Nephron progenitor cell (in vitro differentiated cells): ENCODE results near the gene IRF5.

Source experiments
- DNase-seq: peaks from one replicate; pipeline ENCODE4 v3.0.0; 2021
- H3K27ac Mint-ChIP-seq: 2 replicates; pipeline ENCODE4 v1.8.0; 2021; ENCODE audit warnings: mild to moderate bottlenecking, moderate library complexity, mixed read lengths
- H3K27me3 Mint-ChIP-seq: 2 replicates; pipeline ENCODE4 v1.8.0; 2021; ENCODE audit warnings: mild to moderate bottlenecking, low read depth, mixed read lengths; ENCODE audit not compliant: poor library complexity
- H3K36me3 Mint-ChIP-seq: 2 replicates; pipeline ENCODE4 v1.8.0; 2021; ENCODE audit warnings: low read depth, mixed read lengths
- H3K4me1 Mint-ChIP-seq: 2 replicates; pipeline ENCODE4 v1.8.0; 2021; ENCODE audit warnings: mixed read lengths
- H3K4me3 Mint-ChIP-seq: 2 replicates; pipeline ENCODE4 v1.8.0; 2021; ENCODE audit warnings: mild to moderate bottlenecking, moderate library complexity, mixed read lengths
- H3K9me3 Mint-ChIP-seq: 2 replicates; pipeline ENCODE4 v1.8.0; 2021; ENCODE audit warnings: mild to moderate bottlenecking, moderate library complexity, mixed read lengths
- TF ChIP-seq, protein P1 (sequence below): fragments of 200-600 bp; sonication (generic); IDR thresholded peaks from 2 replicates; pipeline ENCODE4 v1.5.0; 2021; ENCODE audit warnings: antibody characterized with exemption

Gene IRF5

DNA sequence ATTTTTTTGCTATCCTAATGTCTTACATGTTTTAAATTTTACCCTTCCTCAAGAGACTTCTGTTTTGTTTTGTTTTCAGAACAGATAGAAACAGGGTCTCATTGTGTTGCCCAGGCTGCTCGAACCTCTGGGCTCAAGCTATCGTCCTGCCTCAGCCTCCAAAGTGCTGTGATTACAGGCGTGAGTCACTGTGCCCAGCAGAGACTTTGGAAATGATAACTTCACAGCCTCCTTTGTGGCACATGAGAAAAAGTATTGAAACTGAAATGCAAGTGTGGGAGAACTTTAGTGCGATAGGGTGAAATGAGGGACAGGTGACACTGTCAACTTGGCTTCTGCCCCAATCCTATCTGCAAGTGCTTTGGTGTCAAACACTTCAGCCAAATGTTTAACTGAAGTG is 21.6 kb downstream of the IRF5 start:
- DNase-seq = no peak
- no peak overlapping the region for H3K27ac Mint-ChIP-seq
- H3K9me3 Mint-ChIP-seq = no peaks in the 10 kb centered on the region
- H3K4me1 Mint-ChIP-seq = peaks cover 10% of the 10 kb centered on the region
- H3K4me3 Mint-ChIP-seq = no peak overlapping the region
- TF ChIP-seq, protein P1, sequence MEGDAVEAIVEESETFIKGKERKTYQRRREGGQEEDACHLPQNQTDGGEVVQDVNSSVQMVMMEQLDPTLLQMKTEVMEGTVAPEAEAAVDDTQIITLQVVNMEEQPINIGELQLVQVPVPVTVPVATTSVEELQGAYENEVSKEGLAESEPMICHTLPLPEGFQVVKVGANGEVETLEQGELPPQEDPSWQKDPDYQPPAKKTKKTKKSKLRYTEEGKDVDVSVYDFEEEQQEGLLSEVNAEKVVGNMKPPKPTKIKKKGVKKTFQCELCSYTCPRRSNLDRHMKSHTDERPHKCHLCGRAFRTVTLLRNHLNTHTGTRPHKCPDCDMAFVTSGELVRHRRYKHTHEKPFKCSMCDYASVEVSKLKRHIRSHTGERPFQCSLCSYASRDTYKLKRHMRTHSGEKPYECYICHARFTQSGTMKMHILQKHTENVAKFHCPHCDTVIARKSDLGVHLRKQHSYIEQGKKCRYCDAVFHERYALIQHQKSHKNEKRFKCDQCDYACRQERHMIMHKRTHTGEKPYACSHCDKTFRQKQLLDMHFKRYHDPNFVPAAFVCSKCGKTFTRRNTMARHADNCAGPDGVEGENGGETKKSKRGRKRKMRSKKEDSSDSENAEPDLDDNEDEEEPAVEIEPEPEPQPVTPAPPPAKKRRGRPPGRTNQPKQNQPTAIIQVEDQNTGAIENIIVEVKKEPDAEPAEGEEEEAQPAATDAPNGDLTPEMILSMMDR = no peak
- H3K27me3 Mint-ChIP-seq = no peaks in the 10 kb centered on the region
- H3K36me3 Mint-ChIP-seq = peaks cover 84% of the 10 kb centered on the region

DNA sequence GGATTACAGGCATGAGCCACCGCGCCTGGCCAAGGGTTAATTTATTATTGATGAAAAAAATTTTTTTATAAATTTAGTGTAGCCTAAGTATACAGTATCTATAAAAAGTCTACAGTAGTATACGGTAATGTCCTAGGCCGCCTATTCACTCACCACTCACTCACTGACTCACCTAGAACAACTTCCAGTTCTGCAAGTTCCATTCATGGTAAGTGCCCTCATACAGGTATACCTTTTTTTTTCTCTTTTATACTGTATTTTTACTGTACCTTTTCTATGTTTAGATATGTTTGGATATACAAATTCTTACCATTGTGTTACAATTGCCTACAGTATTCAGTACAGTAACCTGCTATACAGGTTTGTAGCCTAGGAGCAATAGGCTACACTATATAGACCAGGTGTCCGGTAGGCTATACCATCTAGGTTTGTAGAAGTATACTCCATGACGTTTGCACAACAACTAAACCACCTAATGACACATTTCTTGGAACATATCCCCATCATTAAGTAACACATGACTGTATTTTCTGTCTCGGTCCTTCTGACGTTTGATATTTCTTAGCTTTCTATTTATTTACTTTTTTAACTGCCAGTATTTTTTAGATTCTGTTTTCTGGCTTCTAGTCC is 23.4 kb downstream of the IRF5 start:
- peaks cover 90% of the 10 kb centered on the region for H3K36me3 Mint-ChIP-seq
- H3K27ac Mint-ChIP-seq = no peak overlapping the region
- no peaks in the 10 kb centered on the region for H3K4me1 Mint-ChIP-seq
- no peak for DNase-seq
- TF ChIP-seq, protein P1 = no peak
- H3K9me3 Mint-ChIP-seq = peaks cover 6% of the 10 kb centered on the region
- H3K27me3 Mint-ChIP-seq = no peaks in the 10 kb centered on the region
- H3K4me3 Mint-ChIP-seq = no peak overlapping the region

DNA sequence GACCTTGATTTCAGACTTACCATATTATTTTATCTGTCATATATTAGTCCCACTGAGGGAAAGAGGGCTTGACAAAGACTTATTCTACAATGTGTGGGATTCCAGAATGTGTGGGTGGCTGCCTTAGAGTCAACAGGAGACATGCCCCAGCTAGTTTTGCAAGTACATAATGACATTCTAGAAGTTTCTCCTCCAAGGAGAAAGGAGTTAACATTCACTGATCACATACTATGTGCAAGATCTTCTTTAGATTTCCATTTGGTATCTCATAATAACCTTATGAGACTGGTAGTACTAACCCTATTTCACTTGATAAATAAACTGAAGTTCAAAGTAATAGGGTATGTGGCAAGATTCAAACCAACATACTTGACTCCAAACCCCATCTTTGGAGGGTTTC is 25.2 kb downstream of the IRF5 start:
- no peaks in the 10 kb centered on the region for H3K27me3 Mint-ChIP-seq
- peaks cover 88% of the 10 kb centered on the region for H3K36me3 Mint-ChIP-seq
- no peaks in the 10 kb centered on the region for H3K4me1 Mint-ChIP-seq
- TF ChIP-seq, protein P1 = no peak
- H3K4me3 Mint-ChIP-seq = no peak overlapping the region
- H3K27ac Mint-ChIP-seq = peak overlapping the region; percentile 4
- DNase-seq = no peak
- H3K9me3 Mint-ChIP-seq = peaks cover 6% of the 10 kb centered on the region

DNA sequence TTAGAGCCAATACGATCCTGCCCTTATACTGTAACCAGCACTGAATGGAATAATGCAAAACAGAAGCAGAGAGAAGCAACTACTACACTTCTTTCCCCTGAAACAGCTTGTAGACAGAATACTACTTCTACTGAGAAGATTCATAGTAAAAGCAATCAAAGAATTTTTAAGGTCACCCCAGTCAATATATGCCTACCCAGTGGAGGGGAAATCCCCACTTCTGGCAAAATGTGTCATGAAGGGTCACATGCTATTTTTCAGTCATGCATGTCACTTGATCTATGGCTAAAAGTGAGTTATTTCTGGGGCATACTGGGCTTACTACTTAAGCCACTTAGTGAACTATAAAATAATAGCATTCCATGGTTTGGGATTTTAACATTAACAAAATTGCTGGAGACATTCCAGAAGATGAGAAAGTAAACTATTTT is 25.6 kb downstream of the IRF5 start:
- Mint-ChIP-seq H3K27ac (no peak overlapping the region), H3K9me3 (peaks cover 6% of the 10 kb centered on the region), H3K4me3 (no peak overlapping the region), H3K36me3 (peaks cover 85% of the 10 kb centered on the region), H3K27me3 (no peaks in the 10 kb centered on the region), H3K4me1 (no peaks in the 10 kb centered on the region)
- TF ChIP-seq, protein P1 = no peak
- DNase-seq = no peak

DNA sequence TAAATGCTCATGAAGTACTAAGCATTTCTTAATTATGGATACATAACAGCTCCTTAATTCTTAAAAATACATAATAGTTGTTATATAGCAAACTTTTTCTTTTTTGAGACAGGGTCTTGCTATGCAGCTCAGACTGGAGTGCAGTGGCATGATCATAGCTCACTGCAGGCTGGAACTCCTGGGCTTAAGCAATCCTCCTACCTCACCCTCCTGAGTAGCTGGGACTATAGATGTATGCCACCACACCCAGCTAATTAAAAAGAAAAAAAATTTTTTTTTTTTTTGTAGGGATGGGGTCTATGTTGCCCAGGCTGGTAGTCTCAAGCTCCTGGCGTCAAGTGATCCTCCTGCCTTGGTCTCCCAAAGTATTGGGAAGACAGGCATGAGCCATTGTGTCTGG is 30.9 kb downstream of the IRF5 start:
- Mint-ChIP-seq H3K9me3 (peaks cover 6% of the 10 kb centered on the region), H3K4me1 (no peaks in the 10 kb centered on the region), H3K4me3 (no peak overlapping the region), H3K27me3 (no peaks in the 10 kb centered on the region), H3K27ac (no peak overlapping the region), H3K36me3 (peaks cover 75% of the 10 kb centered on the region)
- TF ChIP-seq, protein P1 = no peak
- DNase-seq = no peak

DNA sequence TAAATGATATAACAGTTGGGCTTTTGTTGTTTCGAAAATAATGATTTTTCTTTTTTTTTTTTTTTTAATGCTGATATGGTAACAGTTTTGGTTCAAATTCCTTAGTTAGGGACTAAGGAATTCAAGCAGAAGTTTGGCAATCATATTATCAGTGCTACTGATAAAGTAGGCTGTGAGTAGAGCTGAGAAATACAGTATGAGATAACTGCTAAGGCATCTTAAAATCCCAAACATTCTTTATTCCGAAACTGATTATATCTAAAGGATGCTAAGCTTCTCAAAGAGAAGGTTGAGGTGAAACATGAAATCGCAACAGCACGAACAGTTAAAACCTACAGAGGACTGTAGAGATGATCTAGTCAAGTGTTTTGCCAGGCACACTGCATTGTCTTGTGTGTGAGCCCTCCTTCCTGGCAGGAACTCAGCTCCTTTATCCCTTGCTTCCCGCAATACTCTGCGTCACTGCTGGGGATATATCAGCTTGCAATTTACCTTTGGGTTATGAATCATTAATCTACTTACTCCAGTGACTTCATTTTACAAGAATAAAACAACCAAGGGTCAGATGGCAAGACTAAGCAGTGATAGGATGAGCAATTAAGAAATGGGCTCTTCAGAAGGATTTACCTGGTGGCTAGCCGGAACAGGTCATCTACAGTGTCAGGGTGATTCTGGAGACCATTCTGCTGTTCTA is 36.7 kb downstream of the IRF5 start:
- no peak for DNase-seq
- Mint-ChIP-seq H3K27ac (no peak overlapping the region), H3K27me3 (no peaks in the 10 kb centered on the region), H3K4me3 (no peak overlapping the region), H3K4me1 (no peaks in the 10 kb centered on the region), H3K36me3 (peaks cover 75% of the 10 kb centered on the region), H3K9me3 (no peaks in the 10 kb centered on the region)
- TF ChIP-seq, protein P1 = no peak
